ENCODE data around the gene CIAO2A.

- TF ChIP-seq CTCF (IDR thresholded peaks at IDR 0.05 in 4 of 5, conservative IDR thresholded peaks at IDR 0.05 in 1 of 5) (no peak), POLR2A (IDR thresholded peaks at IDR 0.05) (no peak)
Observed at GRCh38 chr15:64132217-64132616, 38.6 kb upstream of the CIAO2A start.
